Stomach (tissue), 4 donors: ENCODE data around the gene MIS12.

ENCODE experiments used
- CTCF ChIP-seq, 7 experiments: fragments of 450-650 bp in 4 of 7; fragments of 200-600 bp in 3 of 7; sonication (generic) in 3 of 7; IDR thresholded peaks; one replicate each; pipeline ENCODE4 v1.5.1; 2016 to 2019; ENCODE audit warnings: antibody characterized with exemption in 7 of 7, control low read depth in 2 of 7, mild to moderate bottlenecking in 1 of 7
- EP300 ChIP-seq: sonication (generic); formaldehyde crosslinking; IDR thresholded peaks from one replicate; pipeline ENCODE4 v1.6.1; 2017; ENCODE audit warnings: antibody characterized with exemption
- POLR2A ChIP-seq, 4 donors: fragments of 450-650 bp; IDR thresholded peaks; one replicate each; pipeline ENCODE4 v1.6.1; 2016; ENCODE audit warnings: antibody characterized with exemption in 4 of 4, control low read depth in 2 of 4, mild to moderate bottlenecking in 1 of 4, moderate library complexity in 1 of 4
- POLR2AphosphoS5 ChIP-seq, 3 donors: sonication (generic); formaldehyde crosslinking; IDR thresholded peaks; one replicate each; pipeline ENCODE4 v1.6.1; 2016; ENCODE audit warnings: antibody characterized with exemption in 3 of 3

DNA sequence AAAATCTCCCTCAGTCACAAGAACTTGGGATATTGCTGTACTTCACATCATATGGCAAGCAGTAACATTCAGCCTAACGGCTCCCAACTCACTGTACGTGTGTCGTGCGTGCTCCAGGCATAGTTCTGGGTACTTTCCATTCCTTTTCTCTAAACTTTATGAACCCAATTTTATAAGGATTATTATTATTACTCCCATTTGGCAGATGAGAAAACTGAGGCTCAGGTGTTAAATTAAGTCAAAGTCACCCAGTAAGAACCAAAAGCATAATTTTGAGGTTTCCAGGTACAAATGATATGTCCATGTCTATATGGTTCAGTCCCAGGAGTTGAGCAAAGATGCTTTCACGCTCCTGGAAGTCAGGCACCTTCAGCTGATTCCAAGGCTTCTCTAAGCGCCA is 42.6 kb upstream of the MIS12 start:
- no peak for TF ChIP-seq CTCF (IDR thresholded peaks at IDR 0.05)
- TF ChIP-seq POLR2A (IDR thresholded peaks at IDR 0.05): no peak
- no peak for TF ChIP-seq EP300
- no peak for TF ChIP-seq POLR2AphosphoS5 (IDR thresholded peaks at IDR 0.05)
